NT2/D1 (cell line): ENCODE data around the gene MYO3B.

Experiments
- DNase-seq: peaks from one replicate; pipeline ENCODE4 v3.0.0-alpha.2; 2011; ENCODE audit warnings: low read depth, low spot score
- H3K27me3 ChIP-seq: 2 replicates; pipeline ENCODE4 v1.6.0; 2011; ENCODE audit warnings: mild to moderate bottlenecking; ENCODE audit not compliant: insufficient read length, insufficient read depth
- H3K36me3 ChIP-seq: 2 replicates; pipeline ENCODE4 v1.6.1; 2011; ENCODE audit warnings: mild to moderate bottlenecking, low read length, mixed read lengths; ENCODE audit not compliant: insufficient read depth, insufficient read length
- H3K4me1 ChIP-seq: 2 replicates; pipeline ENCODE4 v1.5.1; 2011; ENCODE audit not compliant: insufficient read depth, insufficient read length
- H3K4me3 ChIP-seq: 2 replicates; pipeline ENCODE4 v1.5.1; 2011; ENCODE audit warnings: low read depth; ENCODE audit not compliant: insufficient read length
- H3K9ac ChIP-seq: 2 replicates; pipeline ENCODE4 v1.6.0; 2011; ENCODE audit warnings: low read depth; ENCODE audit not compliant: insufficient read length
- H3K9me3 ChIP-seq: 2 replicates; pipeline ENCODE4 v1.5.1; 2011; ENCODE audit warnings: mild to moderate bottlenecking, low read length; ENCODE audit not compliant: insufficient read depth
- SUZ12 ChIP-seq: IDR thresholded peaks from 2 replicates; pipeline ENCODE4 v1.6.1; 2011; ENCODE audit not compliant: insufficient read length, insufficient read depth; ENCODE audit errors: extremely low read depth
- YY1 ChIP-seq: IDR thresholded peaks from 2 replicates; pipeline ENCODE4 v1.6.1; 2011; ENCODE audit not compliant: insufficient read length, insufficient read depth
- ZNF274 ChIP-seq: IDR thresholded peaks from 2 replicates; pipeline ENCODE4 v1.6.1; 2011; ENCODE audit warnings: mild to moderate bottlenecking, low read depth, low read length

MYO3B gene

GRCh38 chr2:170365686-170366085 is 187.7 kb downstream of the MYO3B start:
- no peak for DNase-seq
- no peaks in the 10 kb centered on the region for H3K4me1 ChIP-seq
- no peak overlapping the region for H3K9ac ChIP-seq
- H3K4me3 ChIP-seq, result no peak overlapping the region
- H3K27me3 ChIP-seq, result no peaks in the 10 kb centered on the region
- no peaks in the 10 kb centered on the region for H3K36me3 ChIP-seq
- no peak for TF ChIP-seq YY1
- no peak for TF ChIP-seq ZNF274
- TF ChIP-seq SUZ12, result no peak
- no peaks in the 10 kb centered on the region for H3K9me3 ChIP-seq

GRCh38 chr2:170368370-170368769 is 190.4 kb downstream of the MYO3B start:
- Histone ChIP-seq H3K4me1 (no peaks in the 10 kb centered on the region), H3K27me3 (no peaks in the 10 kb centered on the region)
- no peak for DNase-seq

GRCh38 chr2:170369228-170369627 is 191.3 kb downstream of the MYO3B start:
- H3K9me3 ChIP-seq, result no peaks in the 10 kb centered on the region
- no peaks in the 10 kb centered on the region for H3K27me3 ChIP-seq
- no peak overlapping the region for H3K4me3 ChIP-seq
- no peak for TF ChIP-seq YY1
- no peak for TF ChIP-seq SUZ12
- no peak for TF ChIP-seq ZNF274
- H3K36me3 ChIP-seq, result no peaks in the 10 kb centered on the region
- no peaks in the 10 kb centered on the region for H3K4me1 ChIP-seq
- no peak overlapping the region for H3K9ac ChIP-seq
- no peak for DNase-seq

More at GRCh38 chr2:170368370-170368769, 190.4 kb downstream of the MYO3B start:
- no peak overlapping the region for H3K4me3 ChIP-seq
- H3K9me3 ChIP-seq, result no peaks in the 10 kb centered on the region
- no peak overlapping the region for H3K9ac ChIP-seq
- TF ChIP-seq ZNF274, result no peak
- TF ChIP-seq YY1, result no peak
- no peak for TF ChIP-seq SUZ12
- H3K36me3 ChIP-seq, result no peaks in the 10 kb centered on the region

- no peaks in the 10 kb centered on the region for H3K9me3 ChIP-seq
- no peak overlapping the region for H3K9ac ChIP-seq
- H3K4me1 ChIP-seq, result no peaks in the 10 kb centered on the region
- no peaks in the 10 kb centered on the region for H3K36me3 ChIP-seq
- no peak overlapping the region for H3K4me3 ChIP-seq
- TF ChIP-seq SUZ12, result no peak
- TF ChIP-seq YY1, result no peak
- no peak for TF ChIP-seq ZNF274
- no peak for DNase-seq
- no peaks in the 10 kb centered on the region for H3K27me3 ChIP-seq
Measured at GRCh38 chr2:170369894-170370293, 191.9 kb downstream of the MYO3B start.

GRCh38 chr2:170371231-170371998 is 193.5 kb downstream of the MYO3B start:
- no peaks in the 10 kb centered on the region for H3K27me3 ChIP-seq
- TF ChIP-seq SUZ12 (no peak), YY1 (no peak), ZNF274 (no peak)

GRCh38 chr2:170375192-170375591 is 197.2 kb downstream of the MYO3B start:
- Histone ChIP-seq H3K36me3 (no peaks in the 10 kb centered on the region), H3K9me3 (no peaks in the 10 kb centered on the region), H3K4me1 (no peaks in the 10 kb centered on the region), H3K9ac (no peak overlapping the region), H3K27me3 (no peaks in the 10 kb centered on the region), H3K4me3 (no peak overlapping the region)
- no peak for DNase-seq
- TF ChIP-seq ZNF274 (no peak), YY1 (no peak), SUZ12 (no peak)

More at GRCh38 chr2:170371231-170371998, 193.5 kb downstream of the MYO3B start:
- no peak for DNase-seq
- Histone ChIP-seq H3K9me3 (no peaks in the 10 kb centered on the region), H3K4me1 (no peaks in the 10 kb centered on the region), H3K9ac (no peak overlapping the region), H3K4me3 (no peak overlapping the region), H3K36me3 (no peaks in the 10 kb centered on the region)

- Histone ChIP-seq H3K36me3 (no peaks in the 10 kb centered on the region), H3K9me3 (no peaks in the 10 kb centered on the region), H3K4me1 (no peaks in the 10 kb centered on the region), H3K27me3 (no peaks in the 10 kb centered on the region), H3K9ac (no peak overlapping the region), H3K4me3 (no peak overlapping the region)
- no peak for DNase-seq
- TF ChIP-seq YY1 (no peak), SUZ12 (no peak), ZNF274 (no peak)
Measured at GRCh38 chr2:170377500-170378207, 199.7 kb downstream of the MYO3B start.
